ENCODE data around the gene SFXN3.

The SFXN3 gene

DNA sequence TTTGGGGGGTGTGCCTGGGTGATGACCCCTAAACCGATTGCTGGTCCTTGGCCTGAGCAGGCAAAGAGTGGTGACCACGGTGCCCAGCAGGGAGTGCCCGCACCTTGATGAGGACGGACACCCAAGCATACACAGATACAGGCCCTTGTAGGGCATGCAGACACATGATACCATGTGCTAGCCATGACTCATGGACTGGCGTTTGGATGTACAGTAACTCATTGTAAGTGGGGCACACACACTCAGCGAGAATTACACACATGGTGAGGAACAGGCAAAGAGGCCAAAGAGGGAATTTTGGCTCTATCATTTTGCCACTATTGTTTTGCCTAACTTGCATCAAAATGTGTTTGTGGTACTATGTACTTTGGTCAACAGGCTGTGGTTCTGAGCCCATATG is 54.8 kb downstream of the SFXN3 start:
- Histone ChIP-seq H3K4me1 (no peaks in the 10 kb centered on the region), H3K9ac (no peak overlapping the region), H3K79me2 (no peaks in the 10 kb centered on the region), H3K27me3 (ENCODE audit: control insufficient read depth, insufficient read depth, low read length) (no peaks in the 10 kb centered on the region), H3K36me3 (ENCODE audit: control insufficient read depth, insufficient read depth, low read length) (no peaks in the 10 kb centered on the region), H2AFZ (no peak overlapping the region), H3K4me2 (ENCODE audit: low read length) (no peak overlapping the region), H3K9me3 (ENCODE audit: control insufficient read depth, low read length) (peaks cover 2% of the 10 kb centered on the region), H3K27ac (no peak overlapping the region), H3K4me3 (ENCODE audit: low read depth, low read length) (no peak overlapping the region)
- TF ChIP-seq, protein P1, sequence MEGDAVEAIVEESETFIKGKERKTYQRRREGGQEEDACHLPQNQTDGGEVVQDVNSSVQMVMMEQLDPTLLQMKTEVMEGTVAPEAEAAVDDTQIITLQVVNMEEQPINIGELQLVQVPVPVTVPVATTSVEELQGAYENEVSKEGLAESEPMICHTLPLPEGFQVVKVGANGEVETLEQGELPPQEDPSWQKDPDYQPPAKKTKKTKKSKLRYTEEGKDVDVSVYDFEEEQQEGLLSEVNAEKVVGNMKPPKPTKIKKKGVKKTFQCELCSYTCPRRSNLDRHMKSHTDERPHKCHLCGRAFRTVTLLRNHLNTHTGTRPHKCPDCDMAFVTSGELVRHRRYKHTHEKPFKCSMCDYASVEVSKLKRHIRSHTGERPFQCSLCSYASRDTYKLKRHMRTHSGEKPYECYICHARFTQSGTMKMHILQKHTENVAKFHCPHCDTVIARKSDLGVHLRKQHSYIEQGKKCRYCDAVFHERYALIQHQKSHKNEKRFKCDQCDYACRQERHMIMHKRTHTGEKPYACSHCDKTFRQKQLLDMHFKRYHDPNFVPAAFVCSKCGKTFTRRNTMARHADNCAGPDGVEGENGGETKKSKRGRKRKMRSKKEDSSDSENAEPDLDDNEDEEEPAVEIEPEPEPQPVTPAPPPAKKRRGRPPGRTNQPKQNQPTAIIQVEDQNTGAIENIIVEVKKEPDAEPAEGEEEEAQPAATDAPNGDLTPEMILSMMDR (IDR thresholded peaks at IDR 0.05) = no peak

DNA sequence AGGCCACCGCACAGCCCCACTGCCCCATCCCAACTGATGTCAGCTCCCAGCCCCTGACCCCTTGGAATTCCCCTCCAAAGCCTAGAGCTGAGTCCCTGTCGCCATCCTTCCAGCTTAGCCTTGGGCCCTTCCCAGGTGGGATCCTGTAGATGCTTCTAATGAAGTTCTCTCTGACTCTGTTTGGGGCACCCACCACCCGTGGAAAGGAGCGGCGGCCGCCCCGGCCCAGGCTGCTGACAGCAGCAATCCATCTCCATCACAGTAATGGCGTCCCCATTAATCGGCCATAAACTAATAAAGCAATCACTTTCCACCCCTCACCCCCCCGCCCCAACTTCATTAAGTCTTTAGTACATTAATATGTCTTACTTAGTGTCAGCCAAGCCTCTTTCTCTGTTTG is 56.3 kb downstream of the SFXN3 start:
- no peaks in the 10 kb centered on the region for H3K79me2 ChIP-seq

DNA sequence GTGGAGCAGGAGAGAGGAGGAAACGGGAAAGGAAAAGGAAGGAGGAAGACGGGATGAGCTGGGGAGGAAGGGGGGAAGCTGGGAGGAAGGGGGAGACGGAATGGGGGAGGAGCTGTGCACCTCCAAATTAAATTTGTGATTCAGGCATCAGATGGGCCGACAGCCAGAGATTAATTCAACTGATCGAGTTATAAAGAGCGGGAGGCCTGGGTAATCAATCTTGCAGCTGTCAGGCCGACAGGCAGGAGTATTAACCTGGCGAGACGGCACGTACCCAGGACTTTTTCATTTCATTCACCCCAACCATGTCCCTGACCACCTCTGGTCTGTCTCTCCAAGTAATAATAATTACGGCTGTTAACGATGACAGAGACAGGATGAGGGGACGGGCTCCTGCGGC is 56.9 kb downstream of the SFXN3 start:
- Histone ChIP-seq H3K9ac (no peak overlapping the region), H3K36me3 (ENCODE audit: control insufficient read depth, insufficient read depth, low read length) (no peaks in the 10 kb centered on the region), H3K4me1 (no peaks in the 10 kb centered on the region), H3K27ac (no peak overlapping the region), H3K27me3 (ENCODE audit: control insufficient read depth, insufficient read depth, low read length) (no peaks in the 10 kb centered on the region), H3K9me3 (ENCODE audit: control insufficient read depth, low read length) (no peaks in the 10 kb centered on the region), H2AFZ (no peak overlapping the region), H3K79me2 (no peaks in the 10 kb centered on the region), H3K4me3 (ENCODE audit: low read depth, low read length) (no peak overlapping the region), H3K4me2 (ENCODE audit: low read length) (no peak overlapping the region)
- TF ChIP-seq, protein P1 (IDR thresholded peaks at IDR 0.05) = no peak

More for the DNA sequence above, 56.3 kb downstream of the SFXN3 start:
- no peak overlapping the region for H3K27ac ChIP-seq
- TF ChIP-seq, protein P1 (IDR thresholded peaks at IDR 0.05) = no peak
- no peak overlapping the region for H3K9ac ChIP-seq
- H3K4me2 ChIP-seq (ENCODE audit: low read length) = no peak overlapping the region
- no peaks in the 10 kb centered on the region for H3K9me3 ChIP-seq (ENCODE audit: control insufficient read depth, low read length)
- no peaks in the 10 kb centered on the region for H3K4me1 ChIP-seq
- no peaks in the 10 kb centered on the region for H3K27me3 ChIP-seq (ENCODE audit: control insufficient read depth, insufficient read depth, low read length)
- H3K36me3 ChIP-seq (ENCODE audit: control insufficient read depth, insufficient read depth, low read length) = no peaks in the 10 kb centered on the region
- no peak overlapping the region for H2AFZ ChIP-seq
- no peak overlapping the region for H3K4me3 ChIP-seq (ENCODE audit: low read depth, low read length)

GRCh38 chr10:101089520-101090299 is 58.7 kb downstream of the SFXN3 start:
- H3K9ac ChIP-seq = no peak overlapping the region
- no peaks in the 10 kb centered on the region for H3K27me3 ChIP-seq (ENCODE audit: control insufficient read depth, insufficient read depth, low read length)
- H3K4me3 ChIP-seq (ENCODE audit: low read depth, low read length) = no peak overlapping the region
- no peak overlapping the region for H3K27ac ChIP-seq
- H3K4me2 ChIP-seq (ENCODE audit: low read length) = no peak overlapping the region
- no peaks in the 10 kb centered on the region for H3K4me1 ChIP-seq
- no peaks in the 10 kb centered on the region for H3K9me3 ChIP-seq (ENCODE audit: control insufficient read depth, low read length)
- TF ChIP-seq, protein P1 (IDR thresholded peaks at IDR 0.05) = no peak
- H2AFZ ChIP-seq = no peak overlapping the region
- no peaks in the 10 kb centered on the region for H3K36me3 ChIP-seq (ENCODE audit: control insufficient read depth, insufficient read depth, low read length)
- H3K79me2 ChIP-seq = no peaks in the 10 kb centered on the region

DNA sequence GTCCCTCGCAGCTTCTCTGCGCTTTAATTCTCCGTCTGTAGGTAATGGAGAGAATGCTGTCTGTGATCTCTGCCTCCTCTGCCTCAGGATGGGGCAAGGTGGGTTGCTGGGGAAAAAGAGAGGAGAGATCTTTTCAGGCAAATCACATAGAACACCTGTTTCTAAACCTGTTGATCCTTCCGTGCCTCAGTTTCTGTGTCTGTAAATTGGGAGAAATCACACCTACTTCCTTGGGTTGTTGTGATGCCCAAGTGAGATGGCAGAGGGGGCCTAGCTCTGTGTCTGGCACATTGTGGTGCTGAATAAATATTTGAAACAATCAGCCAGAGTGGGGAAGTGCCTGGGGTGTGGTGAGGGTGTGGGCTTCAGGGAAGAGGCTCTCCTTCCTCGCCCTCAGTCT is 59.6 kb downstream of the SFXN3 start:
- H3K27me3 ChIP-seq (ENCODE audit: control insufficient read depth, insufficient read depth, low read length) = no peaks in the 10 kb centered on the region
- no peaks in the 10 kb centered on the region for H3K9me3 ChIP-seq (ENCODE audit: control insufficient read depth, low read length)
- H3K4me2 ChIP-seq (ENCODE audit: low read length) = no peak overlapping the region
- no peaks in the 10 kb centered on the region for H3K79me2 ChIP-seq
- H3K9ac ChIP-seq = no peak overlapping the region
- no peak overlapping the region for H3K4me3 ChIP-seq (ENCODE audit: low read depth, low read length)
- H2AFZ ChIP-seq = no peak overlapping the region
- no peaks in the 10 kb centered on the region for H3K36me3 ChIP-seq (ENCODE audit: control insufficient read depth, insufficient read depth, low read length)
- TF ChIP-seq, protein P1 (IDR thresholded peaks at IDR 0.05) = no peak
- H3K27ac ChIP-seq = no peak overlapping the region
- H3K4me1 ChIP-seq = no peaks in the 10 kb centered on the region
